ENCODE results near the gene NFYC.

The NFYC gene

DNA sequence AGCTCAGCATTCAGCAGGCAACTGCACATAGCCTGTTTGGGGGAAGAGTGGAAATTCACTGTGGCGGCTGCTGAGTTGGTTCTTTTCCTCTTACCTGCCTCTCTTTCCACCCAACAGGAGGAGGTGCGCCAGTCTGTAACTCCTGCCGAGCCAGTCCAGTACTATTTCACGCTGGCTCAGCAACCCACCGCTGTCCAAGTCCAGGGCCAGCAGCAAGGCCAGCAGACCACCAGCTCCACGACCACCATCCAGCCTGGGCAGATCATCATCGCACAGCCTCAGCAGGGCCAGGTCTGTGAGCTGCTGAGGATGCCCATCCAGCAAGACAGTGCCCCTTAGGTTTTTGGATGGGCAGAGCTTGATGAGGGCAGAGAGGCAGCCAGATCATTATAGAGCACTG is 66.5 kb downstream of the NFYC start:
- H3K4me1 ChIP-seq (ENCODE audit: control insufficient read depth in 1 of 2, insufficient read depth in 1 of 2, low read depth in 1 of 2, low read length in 1 of 2), result no peaks in the 10 kb centered on the region
- H3K27me3 ChIP-seq, result no peaks in the 10 kb centered on the region
- H3K4me3 ChIP-seq (ENCODE audit: low read depth in 1 of 2, low read length in 1 of 2), result no peak overlapping the region
- H3K27ac ChIP-seq, result no peak overlapping the region
- no peak for TF ChIP-seq CTCF (IDR thresholded peaks at IDR 0.05)
- no peaks in the 10 kb centered on the region for H3K9me3 ChIP-seq
- peaks cover 100% of the 10 kb centered on the region for H3K36me3 ChIP-seq

DNA sequence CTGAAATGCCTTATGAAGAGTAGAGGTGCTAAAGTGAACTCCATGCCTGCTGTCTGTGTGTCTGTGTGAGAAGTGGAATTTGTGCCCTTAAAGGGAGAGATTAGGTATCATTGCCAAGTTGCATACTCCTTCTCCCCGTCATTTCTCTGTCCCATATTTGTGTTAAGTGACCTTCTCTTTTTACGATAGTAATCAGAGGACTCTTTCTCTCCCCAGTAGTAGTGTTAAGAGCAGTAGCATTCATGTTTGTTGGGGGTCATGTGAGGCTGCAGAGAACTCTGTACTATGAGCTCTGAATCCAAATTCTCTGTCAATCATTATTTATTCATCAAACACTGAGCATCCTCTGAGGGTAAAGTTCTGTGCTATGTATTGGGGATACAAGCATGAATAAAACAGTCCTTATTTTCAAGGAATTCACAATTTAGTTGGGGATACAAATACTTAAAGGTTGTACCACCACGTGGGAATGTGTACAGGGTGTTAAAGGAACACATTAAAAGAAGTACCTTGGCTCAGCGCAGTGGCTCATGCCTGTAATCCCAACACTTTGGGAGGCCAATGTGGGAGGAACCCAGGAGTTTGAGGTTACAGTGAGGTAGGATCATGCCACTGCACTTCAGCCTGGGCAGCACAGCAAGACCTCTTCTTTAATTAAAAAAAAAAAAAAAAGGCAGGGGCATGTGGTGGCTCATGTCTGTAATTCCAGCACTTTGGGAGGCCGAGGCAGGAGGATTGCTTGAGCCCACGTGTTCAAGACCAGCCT is 67.3 kb downstream of the NFYC start:
- Histone ChIP-seq H3K9me3 (no peaks in the 10 kb centered on the region), H3K4me1 (ENCODE audit: control insufficient read depth in 1 of 2, insufficient read depth in 1 of 2, low read depth in 1 of 2, low read length in 1 of 2) (no peaks in the 10 kb centered on the region), H3K36me3 (peaks cover 100% of the 10 kb centered on the region), H3K27ac (no peak overlapping the region), H3K4me3 (ENCODE audit: low read depth in 1 of 2, low read length in 1 of 2) (no peak overlapping the region), H3K27me3 (no peaks in the 10 kb centered on the region)
- TF ChIP-seq CTCF (IDR thresholded peaks at IDR 0.05), result no peak

- Histone ChIP-seq H3K4me1 (ENCODE audit: control insufficient read depth in 1 of 2, insufficient read depth in 1 of 2, low read depth in 1 of 2, low read length in 1 of 2) (no peaks in the 10 kb centered on the region), H3K27ac (no peak overlapping the region), H3K9me3 (no peaks in the 10 kb centered on the region), H3K4me3 (ENCODE audit: low read depth in 1 of 2, low read length in 1 of 2) (no peak overlapping the region), H3K27me3 (no peaks in the 10 kb centered on the region), H3K36me3 (peaks cover 100% of the 10 kb centered on the region)
- no peak for TF ChIP-seq CTCF (IDR thresholded peaks at IDR 0.05)
These were observed 69.5 kb downstream of the NFYC start for GRCh38 chr1:40760984-40761383.

DNA sequence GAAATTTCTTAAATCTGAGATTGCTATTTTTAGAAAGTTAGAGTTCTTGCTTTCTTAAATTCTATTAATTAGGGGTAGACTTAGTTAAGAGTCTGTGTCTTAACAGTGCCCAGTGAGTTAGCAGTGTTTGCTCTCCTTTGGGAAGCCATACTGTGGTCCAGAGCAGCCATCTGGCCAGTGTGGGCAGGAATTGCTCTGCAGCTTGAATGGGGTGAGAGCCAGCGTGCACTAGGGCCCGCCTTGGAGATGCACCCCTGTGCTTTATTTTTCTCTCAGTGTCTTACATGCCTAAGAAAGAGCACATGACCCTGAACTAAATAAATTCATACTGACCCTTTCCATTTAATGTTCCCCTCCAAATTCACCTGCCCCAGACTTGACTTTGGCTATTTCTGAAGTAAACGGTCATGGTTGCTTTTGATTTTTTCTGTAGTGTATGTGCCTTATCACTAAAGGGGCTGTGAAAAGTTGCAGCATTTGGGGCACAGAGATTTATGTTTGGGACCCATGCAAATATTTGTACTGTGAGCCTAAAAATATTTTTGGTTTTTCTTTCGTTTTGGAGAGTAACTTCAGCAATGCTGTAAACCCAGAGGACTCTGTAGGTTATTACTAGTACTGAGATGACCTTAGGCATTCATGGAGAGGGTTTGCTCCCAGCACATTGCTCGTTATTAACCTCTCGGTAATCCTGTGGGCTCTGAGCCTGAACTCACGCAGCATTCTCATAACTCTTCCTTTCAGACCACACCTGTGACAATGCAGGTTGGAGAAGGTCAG is 70.8 kb downstream of the NFYC start:
- Histone ChIP-seq H3K27ac (peak overlapping the region; percentile 13), H3K27me3 (no peaks in the 10 kb centered on the region), H3K4me3 (ENCODE audit: low read depth in 1 of 2, low read length in 1 of 2) (no peak overlapping the region), H3K36me3 (peaks cover 100% of the 10 kb centered on the region), H3K9me3 (no peaks in the 10 kb centered on the region), H3K4me1 (ENCODE audit: control insufficient read depth in 1 of 2, insufficient read depth in 1 of 2, low read depth in 1 of 2, low read length in 1 of 2) (no peaks in the 10 kb centered on the region)
- TF ChIP-seq CTCF (IDR thresholded peaks at IDR 0.05), result no peak

- no peaks in the 10 kb centered on the region for H3K27me3 ChIP-seq
- no peak overlapping the region for H3K4me3 ChIP-seq (ENCODE audit: low read depth in 1 of 2, low read length in 1 of 2)
- peaks cover 4% of the 10 kb centered on the region for H3K9me3 ChIP-seq
- H3K27ac ChIP-seq, result no peak overlapping the region
- H3K36me3 ChIP-seq, result peaks cover 100% of the 10 kb centered on the region
- no peaks in the 10 kb centered on the region for H3K4me1 ChIP-seq (ENCODE audit: control insufficient read depth in 1 of 2, insufficient read depth in 1 of 2, low read depth in 1 of 2, low read length in 1 of 2)
- no peak for TF ChIP-seq CTCF (IDR thresholded peaks at IDR 0.05)
These were observed 72.4 kb downstream of the NFYC start for GRCh38 chr1:40763742-40764532.

Data from neutrophil (primary cell).